ENCODE results near the gene SLCO2A1. TPM values are rescaled to one million over a fixed set of nuclear protein-coding genes. Genes with fewer than 3 reads are reported as not detected.

The SLCO2A1 gene
- total RNA-seq, 1 donor from 2014 or later: 2.2 TPM

GRCh38 chr3:133956353-133956752, 73.4 kb downstream of the SLCO2A1 start:
- no peak for DNase-seq (ENCODE audit: extremely low read depth, low read depth, low spot score)

GRCh38 chr3:133955892-133956291, 73.8 kb downstream of the SLCO2A1 start:
- DNase-seq (ENCODE audit: extremely low read depth, low read depth, low spot score): no peak

DNA sequence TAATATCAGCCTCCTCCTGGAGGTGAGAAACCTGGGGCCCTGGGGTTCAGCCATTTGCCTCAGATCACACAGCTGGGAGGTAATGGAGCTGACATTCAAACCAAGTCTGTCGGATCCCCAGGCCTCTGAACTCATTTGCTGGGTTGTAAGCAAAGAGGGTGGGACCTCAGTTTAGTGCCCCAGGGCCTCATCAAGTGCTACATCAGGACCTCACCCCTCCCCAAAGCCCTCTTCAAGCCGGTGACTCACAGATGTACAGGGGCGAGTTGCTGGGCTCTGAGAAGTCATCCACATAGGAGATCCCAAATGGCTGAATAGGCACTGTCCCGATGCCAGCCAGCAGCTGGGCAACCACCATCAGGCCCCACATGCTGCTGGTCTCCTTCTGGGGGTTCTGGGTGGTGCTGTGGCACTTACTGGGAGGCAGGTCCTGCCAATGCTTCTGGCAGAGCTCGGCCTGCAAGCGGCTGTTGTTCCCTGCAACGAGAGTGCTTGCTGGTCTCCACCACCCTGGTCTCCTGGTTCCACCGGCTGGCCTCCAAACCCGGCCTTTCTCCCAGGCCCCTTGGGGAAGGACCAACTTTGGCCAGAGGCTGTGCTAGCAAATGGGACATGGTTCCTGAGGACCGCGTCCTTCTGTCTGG, 74.9 kb downstream of the SLCO2A1 start:
- DNase-seq (ENCODE audit: extremely low read depth, low read depth, low spot score): no peak

DNA sequence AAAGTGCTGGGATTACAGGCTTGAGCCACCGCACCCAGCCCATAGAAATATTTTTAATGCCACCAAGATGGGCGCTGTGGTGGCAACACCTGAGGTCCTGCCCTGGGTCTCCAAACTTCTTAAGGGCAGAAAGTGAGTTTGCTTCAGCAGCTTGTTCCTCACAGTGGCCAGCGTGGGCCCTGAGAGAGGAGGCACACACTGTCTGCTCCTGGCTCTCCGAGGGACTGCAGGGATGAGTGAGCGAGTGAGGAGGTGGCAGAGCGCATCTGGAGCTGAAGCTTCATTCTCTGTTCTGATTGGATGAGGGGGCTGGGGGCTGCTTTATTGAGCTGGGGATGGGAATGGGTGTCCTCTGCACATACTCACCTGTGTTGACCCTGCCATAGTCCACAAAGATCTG, 76.4 kb downstream of the SLCO2A1 start:
- no peak for DNase-seq (ENCODE audit: extremely low read depth, low read depth, low spot score)

- peak; percentile 56 for DNase-seq (ENCODE audit: extremely low read depth, low read depth, low spot score)
Observed at GRCh38 chr3:133949438-133949837, 80.3 kb downstream of the SLCO2A1 start.

GRCh38 chr3:133948996-133949395, 80.7 kb downstream of the SLCO2A1 start:
- no peak for DNase-seq (ENCODE audit: extremely low read depth, low read depth, low spot score)

DNA sequence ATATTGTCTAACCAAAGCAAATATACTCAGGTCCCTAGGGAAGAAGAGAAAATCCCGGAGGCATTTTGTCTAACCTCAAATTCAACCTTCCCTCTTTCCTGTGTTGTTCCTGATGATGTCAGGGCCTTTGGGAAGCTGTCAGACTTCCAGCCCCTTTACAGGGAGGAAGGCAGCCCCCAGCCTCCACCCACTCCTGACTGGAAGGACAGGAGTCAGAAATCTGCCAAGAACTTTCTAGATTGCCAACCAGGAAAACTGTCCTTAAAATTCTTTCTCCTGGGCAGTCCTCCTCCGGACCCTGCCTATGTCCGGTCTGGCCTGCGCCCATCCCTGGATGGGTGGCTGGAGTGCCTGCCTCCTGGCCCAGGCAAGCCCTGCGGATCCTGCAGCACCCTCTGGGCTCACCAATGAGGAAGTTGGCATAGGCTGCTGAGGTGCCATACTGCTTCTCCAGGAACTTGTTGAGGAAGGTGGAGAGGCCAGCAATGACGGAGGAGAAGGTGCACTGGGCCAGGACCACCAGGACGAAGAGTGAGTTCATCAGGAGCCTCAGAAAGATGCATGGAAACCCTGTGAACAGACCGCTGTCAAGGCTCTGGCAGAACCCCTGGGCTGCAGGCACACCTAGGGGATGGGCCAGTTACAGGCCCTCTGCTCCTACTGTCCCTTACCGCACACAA, 81.5 kb downstream of the SLCO2A1 start:
- DNase-seq (ENCODE audit: extremely low read depth, low read depth, low spot score): no peak

DNA sequence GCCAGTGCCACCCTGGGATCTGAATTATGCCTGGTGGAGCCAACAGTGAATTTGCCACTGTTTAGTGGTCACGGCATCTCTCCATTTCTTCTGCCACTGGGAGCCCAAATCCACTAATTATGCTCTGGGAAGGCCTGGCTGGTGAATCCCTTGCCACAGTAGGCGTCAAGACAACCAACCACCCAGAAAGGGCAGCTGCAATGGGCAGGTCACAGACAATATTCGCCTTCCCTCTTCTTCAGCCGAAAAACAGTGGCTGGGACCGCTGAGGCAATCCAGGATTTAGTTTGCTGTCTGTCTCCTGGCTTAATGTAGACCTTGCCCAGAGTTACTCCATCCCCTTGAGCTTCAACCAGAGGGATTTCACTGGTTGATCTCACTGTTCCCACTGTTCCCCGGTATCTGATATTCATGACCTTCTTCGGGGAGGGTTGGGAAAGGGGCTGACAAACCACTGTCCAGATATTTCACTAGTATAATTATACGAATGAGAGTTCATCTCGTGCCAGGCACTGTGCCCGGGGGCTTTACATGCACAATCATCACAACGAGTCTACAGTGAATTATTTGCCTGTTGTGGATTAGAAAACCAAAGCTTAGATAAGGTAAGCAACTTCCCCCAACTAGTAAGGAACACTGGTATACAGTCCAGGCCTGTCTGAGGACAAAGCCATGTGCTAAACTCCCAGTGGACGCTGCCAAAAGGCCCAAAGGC, 84.2 kb downstream of the SLCO2A1 start:
- DNase-seq (ENCODE audit: extremely low read depth, low read depth, low spot score): no peak

- DNase-seq (ENCODE audit: extremely low read depth, low read depth, low spot score): peak; percentile 61
Observed at GRCh38 chr3:133944641-133945380, 84.9 kb downstream of the SLCO2A1 start.

- DNase-seq (ENCODE audit: extremely low read depth, low read depth, low spot score): no peak
Observed at GRCh38 chr3:133944181-133944580, 85.5 kb downstream of the SLCO2A1 start.

GRCh38 chr3:133943639-133944141, 86.0 kb downstream of the SLCO2A1 start:
- DNase-seq (ENCODE audit: extremely low read depth, low read depth, low spot score): peak; percentile 91

GRCh38 chr3:133943031-133943535, 86.6 kb downstream of the SLCO2A1 start:
- DNase-seq (ENCODE audit: extremely low read depth, low read depth, low spot score): no peak

DNA sequence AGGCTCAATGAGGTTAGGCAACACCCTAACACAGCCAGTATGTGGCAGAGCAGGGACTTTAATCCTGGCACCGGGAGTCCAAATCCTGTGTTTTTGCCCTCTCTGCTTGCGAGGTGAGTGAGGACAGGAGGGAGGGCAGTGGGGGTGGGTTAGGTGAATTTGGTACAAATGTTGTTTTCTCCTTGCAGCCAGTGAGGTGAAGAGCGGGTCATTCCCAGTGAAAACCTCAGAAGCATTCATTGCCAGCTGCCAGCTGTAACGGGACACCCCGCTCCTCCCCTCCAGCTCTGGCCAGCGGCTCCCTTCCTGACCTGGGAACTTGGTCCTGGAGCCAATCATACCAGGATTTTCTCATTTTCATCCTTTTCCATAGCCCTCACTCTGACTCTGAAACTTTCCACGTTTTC, 88.3 kb downstream of the SLCO2A1 start:
- DNase-seq (ENCODE audit: extremely low read depth, low read depth, low spot score): no peak

DNA sequence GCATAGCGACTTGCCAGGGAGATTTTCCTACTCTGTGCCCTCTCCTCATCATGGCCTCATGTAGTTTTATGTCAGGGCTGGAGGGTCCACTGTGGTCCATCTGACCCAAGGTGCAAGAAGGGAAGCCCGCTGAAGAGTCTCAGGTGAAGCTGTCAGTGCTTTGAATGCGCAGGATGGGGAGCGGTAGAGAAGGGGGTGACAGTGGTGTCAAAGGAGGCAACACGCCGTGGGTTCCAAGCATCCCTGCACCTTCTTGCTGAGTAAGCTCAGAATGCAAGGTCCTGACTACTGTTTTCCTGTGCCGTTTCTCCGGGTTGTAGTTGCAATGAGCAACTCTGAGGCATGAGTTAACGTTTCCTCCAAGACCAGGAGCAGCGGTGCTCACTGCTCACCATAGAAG, 89.2 kb downstream of the SLCO2A1 start:
- no peak for DNase-seq (ENCODE audit: extremely low read depth, low read depth, low spot score)

GRCh38 chr3:133939463-133939835, 90.3 kb downstream of the SLCO2A1 start:
- no peak for DNase-seq (ENCODE audit: extremely low read depth, low read depth, low spot score)

- no peak for DNase-seq (ENCODE audit: extremely low read depth, low read depth, low spot score)
Observed at GRCh38 chr3:133938770-133939462, 90.8 kb downstream of the SLCO2A1 start.

GRCh38 chr3:133937756-133938601, 91.7 kb downstream of the SLCO2A1 start:
- no peak for DNase-seq (ENCODE audit: extremely low read depth, low read depth, low spot score)

DNA sequence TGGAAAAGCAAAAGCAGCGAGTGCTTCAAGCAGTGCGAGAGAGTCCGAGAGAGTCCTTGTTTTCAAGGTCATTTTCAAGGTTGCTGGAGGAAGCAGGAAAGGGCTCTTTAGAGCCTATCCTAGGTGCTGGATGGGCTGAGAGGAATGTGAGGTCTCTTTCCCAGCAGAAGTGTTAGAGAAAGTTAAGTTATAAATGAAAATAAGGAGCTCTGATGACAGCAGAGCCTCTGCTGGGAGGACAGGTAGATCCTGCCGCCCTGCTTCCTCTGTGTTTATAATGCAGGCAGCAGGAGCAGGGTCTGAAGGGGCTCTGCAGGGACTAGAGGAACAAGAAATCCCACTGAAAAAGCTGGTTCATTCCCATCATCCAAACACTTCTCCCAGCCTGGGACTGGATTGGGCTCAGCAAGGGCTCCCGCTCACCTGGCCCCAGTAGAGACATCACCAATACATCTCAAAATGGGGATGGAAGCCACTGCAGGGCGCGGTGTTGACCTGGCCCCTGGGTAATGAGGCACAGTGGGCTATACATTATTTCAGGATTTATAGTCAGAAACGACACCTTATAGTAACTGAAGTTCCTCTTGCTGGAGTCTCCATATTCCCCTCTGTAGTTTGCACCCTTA, 92.6 kb downstream of the SLCO2A1 start:
- DNase-seq (ENCODE audit: extremely low read depth, low read depth, low spot score): no peak
